ENCODE measurements around the gene FUS. TPM values are rescaled to one million over a fixed set of nuclear protein-coding genes. Genes with fewer than 3 reads are reported as not detected.

Gene FUS
- total RNA-seq, 1 experiment from 2014 or later = 770 TPM

DNA sequence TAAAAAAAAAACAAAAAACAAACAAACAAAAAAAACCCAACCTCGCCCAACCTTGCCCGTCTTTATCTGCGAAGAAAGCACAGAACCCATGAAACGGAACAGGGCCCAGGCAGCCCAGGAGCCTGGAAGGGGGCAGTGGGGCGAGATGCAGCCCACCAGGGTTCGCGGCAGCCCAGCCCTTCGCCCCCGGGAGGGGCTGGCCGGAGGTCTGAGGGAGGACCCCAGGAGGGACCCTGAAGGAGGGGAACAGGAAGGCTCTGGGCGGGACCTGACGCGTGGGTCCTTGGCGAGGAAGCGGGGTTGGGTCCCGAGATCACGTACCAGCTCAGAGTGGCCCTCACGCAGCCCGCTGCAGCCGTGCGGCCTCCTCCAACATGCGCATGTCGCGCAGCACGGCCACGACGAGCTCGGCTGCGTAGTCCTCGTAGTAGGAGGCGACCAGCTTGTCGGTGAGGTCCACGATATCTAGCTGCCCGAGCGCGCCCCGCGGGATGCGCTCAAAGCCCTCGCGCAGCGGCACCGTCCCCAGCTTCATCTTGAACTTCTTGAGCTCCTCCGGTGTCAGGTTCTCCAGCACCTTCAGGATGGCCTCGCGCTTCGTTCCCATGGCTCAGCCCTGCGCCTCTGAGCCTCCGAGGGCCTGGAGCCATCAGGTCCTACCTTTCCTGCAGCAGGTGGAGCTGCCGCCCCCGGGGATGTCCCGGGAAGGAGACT, 36.6 kb downstream of the FUS start, which contains the start of gene PYDC1 (continued):
- TF ChIP-seq, protein P1, sequence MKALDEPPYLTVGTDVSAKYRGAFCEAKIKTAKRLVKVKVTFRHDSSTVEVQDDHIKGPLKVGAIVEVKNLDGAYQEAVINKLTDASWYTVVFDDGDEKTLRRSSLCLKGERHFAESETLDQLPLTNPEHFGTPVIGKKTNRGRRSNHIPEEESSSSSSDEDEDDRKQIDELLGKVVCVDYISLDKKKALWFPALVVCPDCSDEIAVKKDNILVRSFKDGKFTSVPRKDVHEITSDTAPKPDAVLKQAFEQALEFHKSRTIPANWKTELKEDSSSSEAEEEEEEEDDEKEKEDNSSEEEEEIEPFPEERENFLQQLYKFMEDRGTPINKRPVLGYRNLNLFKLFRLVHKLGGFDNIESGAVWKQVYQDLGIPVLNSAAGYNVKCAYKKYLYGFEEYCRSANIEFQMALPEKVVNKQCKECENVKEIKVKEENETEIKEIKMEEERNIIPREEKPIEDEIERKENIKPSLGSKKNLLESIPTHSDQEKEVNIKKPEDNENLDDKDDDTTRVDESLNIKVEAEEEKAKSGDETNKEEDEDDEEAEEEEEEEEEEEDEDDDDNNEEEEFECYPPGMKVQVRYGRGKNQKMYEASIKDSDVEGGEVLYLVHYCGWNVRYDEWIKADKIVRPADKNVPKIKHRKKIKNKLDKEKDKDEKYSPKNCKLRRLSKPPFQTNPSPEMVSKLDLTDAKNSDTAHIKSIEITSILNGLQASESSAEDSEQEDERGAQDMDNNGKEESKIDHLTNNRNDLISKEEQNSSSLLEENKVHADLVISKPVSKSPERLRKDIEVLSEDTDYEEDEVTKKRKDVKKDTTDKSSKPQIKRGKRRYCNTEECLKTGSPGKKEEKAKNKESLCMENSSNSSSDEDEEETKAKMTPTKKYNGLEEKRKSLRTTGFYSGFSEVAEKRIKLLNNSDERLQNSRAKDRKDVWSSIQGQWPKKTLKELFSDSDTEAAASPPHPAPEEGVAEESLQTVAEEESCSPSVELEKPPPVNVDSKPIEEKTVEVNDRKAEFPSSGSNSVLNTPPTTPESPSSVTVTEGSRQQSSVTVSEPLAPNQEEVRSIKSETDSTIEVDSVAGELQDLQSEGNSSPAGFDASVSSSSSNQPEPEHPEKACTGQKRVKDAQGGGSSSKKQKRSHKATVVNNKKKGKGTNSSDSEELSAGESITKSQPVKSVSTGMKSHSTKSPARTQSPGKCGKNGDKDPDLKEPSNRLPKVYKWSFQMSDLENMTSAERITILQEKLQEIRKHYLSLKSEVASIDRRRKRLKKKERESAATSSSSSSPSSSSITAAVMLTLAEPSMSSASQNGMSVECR (CRISPR knock-in tag; IDR thresholded peaks at IDR 0.05; ENCODE audit: borderline replicate concordance) = peak; percentile 80
- TF ChIP-seq, protein P2, sequence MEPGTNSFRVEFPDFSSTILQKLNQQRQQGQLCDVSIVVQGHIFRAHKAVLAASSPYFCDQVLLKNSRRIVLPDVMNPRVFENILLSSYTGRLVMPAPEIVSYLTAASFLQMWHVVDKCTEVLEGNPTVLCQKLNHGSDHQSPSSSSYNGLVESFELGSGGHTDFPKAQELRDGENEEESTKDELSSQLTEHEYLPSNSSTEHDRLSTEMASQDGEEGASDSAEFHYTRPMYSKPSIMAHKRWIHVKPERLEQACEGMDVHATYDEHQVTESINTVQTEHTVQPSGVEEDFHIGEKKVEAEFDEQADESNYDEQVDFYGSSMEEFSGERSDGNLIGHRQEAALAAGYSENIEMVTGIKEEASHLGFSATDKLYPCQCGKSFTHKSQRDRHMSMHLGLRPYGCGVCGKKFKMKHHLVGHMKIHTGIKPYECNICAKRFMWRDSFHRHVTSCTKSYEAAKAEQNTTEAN (CRISPR knock-in tag; IDR thresholded peaks at IDR 0.05) = peak; percentile 85; the same call in 1 of the 2 replicates
- 0 out of 2 replicates have a peak, but pooled peaks have one; percentile 44 for TF ChIP-seq SP1 (CRISPR knock-in tag; conservative IDR thresholded peaks at IDR 0.05)
- TF ChIP-seq ZNF263 (CRISPR knock-in tag; IDR thresholded peaks at IDR 0.05; ENCODE audit: low read depth) = no peak
- no peak for TF ChIP-seq MXD4 (CRISPR knock-in tag; IDR thresholded peaks at IDR 0.05; ENCODE audit: borderline replicate concordance)
- TF ChIP-seq, protein P3, sequence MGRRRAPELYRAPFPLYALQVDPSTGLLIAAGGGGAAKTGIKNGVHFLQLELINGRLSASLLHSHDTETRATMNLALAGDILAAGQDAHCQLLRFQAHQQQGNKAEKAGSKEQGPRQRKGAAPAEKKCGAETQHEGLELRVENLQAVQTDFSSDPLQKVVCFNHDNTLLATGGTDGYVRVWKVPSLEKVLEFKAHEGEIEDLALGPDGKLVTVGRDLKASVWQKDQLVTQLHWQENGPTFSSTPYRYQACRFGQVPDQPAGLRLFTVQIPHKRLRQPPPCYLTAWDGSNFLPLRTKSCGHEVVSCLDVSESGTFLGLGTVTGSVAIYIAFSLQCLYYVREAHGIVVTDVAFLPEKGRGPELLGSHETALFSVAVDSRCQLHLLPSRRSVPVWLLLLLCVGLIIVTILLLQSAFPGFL (CRISPR knock-in tag; IDR thresholded peaks at IDR 0.05; ENCODE audit: borderline replicate concordance) = no peak
- TF ChIP-seq, protein P4, sequence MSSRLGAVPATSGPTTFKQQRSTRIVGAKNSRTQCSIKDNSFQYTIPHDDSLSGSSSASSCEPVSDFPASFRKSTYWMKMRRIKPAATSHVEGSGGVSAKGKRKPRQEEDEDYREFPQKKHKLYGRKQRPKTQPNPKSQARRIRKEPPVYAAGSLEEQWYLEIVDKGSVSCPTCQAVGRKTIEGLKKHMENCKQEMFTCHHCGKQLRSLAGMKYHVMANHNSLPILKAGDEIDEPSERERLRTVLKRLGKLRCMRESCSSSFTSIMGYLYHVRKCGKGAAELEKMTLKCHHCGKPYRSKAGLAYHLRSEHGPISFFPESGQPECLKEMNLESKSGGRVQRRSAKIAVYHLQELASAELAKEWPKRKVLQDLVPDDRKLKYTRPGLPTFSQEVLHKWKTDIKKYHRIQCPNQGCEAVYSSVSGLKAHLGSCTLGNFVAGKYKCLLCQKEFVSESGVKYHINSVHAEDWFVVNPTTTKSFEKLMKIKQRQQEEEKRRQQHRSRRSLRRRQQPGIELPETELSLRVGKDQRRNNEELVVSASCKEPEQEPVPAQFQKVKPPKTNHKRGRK (CRISPR knock-in tag; IDR thresholded peaks at IDR 0.05; ENCODE audit: borderline replicate concordance) = no peak
- TF ChIP-seq, protein P5, sequence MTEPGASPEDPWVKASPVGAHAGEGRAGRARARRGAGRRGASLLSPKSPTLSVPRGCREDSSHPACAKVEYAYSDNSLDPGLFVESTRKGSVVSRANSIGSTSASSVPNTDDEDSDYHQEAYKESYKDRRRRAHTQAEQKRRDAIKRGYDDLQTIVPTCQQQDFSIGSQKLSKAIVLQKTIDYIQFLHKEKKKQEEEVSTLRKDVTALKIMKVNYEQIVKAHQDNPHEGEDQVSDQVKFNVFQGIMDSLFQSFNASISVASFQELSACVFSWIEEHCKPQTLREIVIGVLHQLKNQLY (CRISPR knock-in tag; IDR thresholded peaks at IDR 0.05) = no peak
- TF ChIP-seq, protein P6, sequence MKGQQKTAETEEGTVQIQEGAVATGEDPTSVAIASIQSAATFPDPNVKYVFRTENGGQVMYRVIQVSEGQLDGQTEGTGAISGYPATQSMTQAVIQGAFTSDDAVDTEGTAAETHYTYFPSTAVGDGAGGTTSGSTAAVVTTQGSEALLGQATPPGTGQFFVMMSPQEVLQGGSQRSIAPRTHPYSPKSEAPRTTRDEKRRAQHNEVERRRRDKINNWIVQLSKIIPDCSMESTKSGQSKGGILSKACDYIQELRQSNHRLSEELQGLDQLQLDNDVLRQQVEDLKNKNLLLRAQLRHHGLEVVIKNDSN (CRISPR knock-in tag; IDR thresholded peaks at IDR 0.05) = peak; percentile 58; the same call in 1 of the 2 replicates
- TF ChIP-seq, protein P7, sequence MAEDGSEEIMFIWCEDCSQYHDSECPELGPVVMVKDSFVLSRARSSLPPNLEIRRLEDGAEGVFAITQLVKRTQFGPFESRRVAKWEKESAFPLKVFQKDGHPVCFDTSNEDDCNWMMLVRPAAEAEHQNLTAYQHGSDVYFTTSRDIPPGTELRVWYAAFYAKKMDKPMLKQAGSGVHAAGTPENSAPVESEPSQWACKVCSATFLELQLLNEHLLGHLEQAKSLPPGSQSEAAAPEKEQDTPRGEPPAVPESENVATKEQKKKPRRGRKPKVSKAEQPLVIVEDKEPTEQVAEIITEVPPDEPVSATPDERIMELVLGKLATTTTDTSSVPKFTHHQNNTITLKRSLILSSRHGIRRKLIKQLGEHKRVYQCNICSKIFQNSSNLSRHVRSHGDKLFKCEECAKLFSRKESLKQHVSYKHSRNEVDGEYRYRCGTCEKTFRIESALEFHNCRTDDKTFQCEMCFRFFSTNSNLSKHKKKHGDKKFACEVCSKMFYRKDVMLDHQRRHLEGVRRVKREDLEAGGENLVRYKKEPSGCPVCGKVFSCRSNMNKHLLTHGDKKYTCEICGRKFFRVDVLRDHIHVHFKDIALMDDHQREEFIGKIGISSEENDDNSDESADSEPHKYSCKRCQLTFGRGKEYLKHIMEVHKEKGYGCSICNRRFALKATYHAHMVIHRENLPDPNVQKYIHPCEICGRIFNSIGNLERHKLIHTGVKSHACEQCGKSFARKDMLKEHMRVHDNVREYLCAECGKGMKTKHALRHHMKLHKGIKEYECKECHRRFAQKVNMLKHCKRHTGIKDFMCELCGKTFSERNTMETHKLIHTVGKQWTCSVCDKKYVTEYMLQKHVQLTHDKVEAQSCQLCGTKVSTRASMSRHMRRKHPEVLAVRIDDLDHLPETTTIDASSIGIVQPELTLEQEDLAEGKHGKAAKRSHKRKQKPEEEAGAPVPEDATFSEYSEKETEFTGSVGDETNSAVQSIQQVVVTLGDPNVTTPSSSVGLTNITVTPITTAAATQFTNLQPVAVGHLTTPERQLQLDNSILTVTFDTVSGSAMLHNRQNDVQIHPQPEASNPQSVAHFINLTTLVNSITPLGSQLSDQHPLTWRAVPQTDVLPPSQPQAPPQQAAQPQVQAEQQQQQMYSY (CRISPR knock-in tag; IDR thresholded peaks at IDR 0.05) = no peak
- TF ChIP-seq JUN (CRISPR knock-in tag; IDR thresholded peaks at IDR 0.05) = peak; percentile 69; the same call in 1 of the 2 replicates
- TF ChIP-seq, protein P8, sequence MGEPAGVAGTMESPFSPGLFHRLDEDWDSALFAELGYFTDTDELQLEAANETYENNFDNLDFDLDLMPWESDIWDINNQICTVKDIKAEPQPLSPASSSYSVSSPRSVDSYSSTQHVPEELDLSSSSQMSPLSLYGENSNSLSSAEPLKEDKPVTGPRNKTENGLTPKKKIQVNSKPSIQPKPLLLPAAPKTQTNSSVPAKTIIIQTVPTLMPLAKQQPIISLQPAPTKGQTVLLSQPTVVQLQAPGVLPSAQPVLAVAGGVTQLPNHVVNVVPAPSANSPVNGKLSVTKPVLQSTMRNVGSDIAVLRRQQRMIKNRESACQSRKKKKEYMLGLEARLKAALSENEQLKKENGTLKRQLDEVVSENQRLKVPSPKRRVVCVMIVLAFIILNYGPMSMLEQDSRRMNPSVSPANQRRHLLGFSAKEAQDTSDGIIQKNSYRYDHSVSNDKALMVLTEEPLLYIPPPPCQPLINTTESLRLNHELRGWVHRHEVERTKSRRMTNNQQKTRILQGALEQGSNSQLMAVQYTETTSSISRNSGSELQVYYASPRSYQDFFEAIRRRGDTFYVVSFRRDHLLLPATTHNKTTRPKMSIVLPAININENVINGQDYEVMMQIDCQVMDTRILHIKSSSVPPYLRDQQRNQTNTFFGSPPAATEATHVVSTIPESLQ (CRISPR knock-in tag; IDR thresholded peaks at IDR 0.05) = no peak
- TF ChIP-seq ZNF396 (CRISPR knock-in tag; IDR thresholded peaks at IDR 0.05; ENCODE audit: borderline replicate concordance) = no peak
- TF ChIP-seq PRRX2 (CRISPR knock-in tag; IDR thresholded peaks at IDR 0.05) = no peak
- TF ChIP-seq ZNF138 (CRISPR knock-in tag; conservative IDR thresholded peaks at IDR 0.05) = no peak
- TF ChIP-seq HMGA2 (CRISPR knock-in tag; IDR thresholded peaks at IDR 0.05) = no peak
